KOPT-K1 (cell line): ENCODE results near the gene NUP210L.
"Not testable (repeated sequence)": the region's sequence is repeated elsewhere in the genome, so short reads cannot be mapped to it uniquely, and the experiment has no call there.

Experiments
- H3K27ac ChIP-seq: fragments of 200-600 bp; sonication (generic); 2 replicates; pipeline ENCODE4 v1.5.1; 2016; ENCODE audit warnings: antibody characterized with exemption, mild to moderate bottlenecking, low read depth, low read length; ENCODE audit not compliant: poor library complexity, severe bottlenecking
- H3K36me3 ChIP-seq: fragments of 200-600 bp; sonication (generic); 2 replicates; pipeline ENCODE4 v1.5.1; 2017; ENCODE audit warnings: antibody characterized with exemption, mild to moderate bottlenecking, low read length, moderate library complexity; ENCODE audit not compliant: insufficient read depth
- H3K9me3 ChIP-seq: fragments of 200-600 bp; sonication (generic); 2 replicates; pipeline ENCODE4 v1.5.1; 2017; ENCODE audit warnings: antibody characterized with exemption, low read length, mild to moderate bottlenecking; ENCODE audit not compliant: insufficient read depth, poor library complexity, severe bottlenecking

Gene NUP210L

GRCh38 chr1:154094411-154094810, 60.5 kb downstream of the NUP210L start:
- H3K36me3 ChIP-seq: no peaks in the 10 kb centered on the region
- peaks cover 14% of the 10 kb centered on the region for H3K9me3 ChIP-seq
- no peak overlapping the region for H3K27ac ChIP-seq

- peaks cover 10% of the 10 kb centered on the region for H3K9me3 ChIP-seq
- no peak overlapping the region for H3K27ac ChIP-seq
- no peaks in the 10 kb centered on the region for H3K36me3 ChIP-seq
These were observed 61.2 kb downstream of the NUP210L start for GRCh38 chr1:154093699-154094098.

GRCh38 chr1:154091706-154092105, 63.2 kb downstream of the NUP210L start:
- Histone ChIP-seq H3K36me3 (no peaks in the 10 kb centered on the region), H3K9me3 (no peaks in the 10 kb centered on the region), H3K27ac (no peak overlapping the region)

GRCh38 chr1:154087574-154087973, 67.3 kb downstream of the NUP210L start:
- no peaks in the 10 kb centered on the region for H3K36me3 ChIP-seq
- H3K27ac ChIP-seq: no peak overlapping the region
- peaks cover 5% of the 10 kb centered on the region for H3K9me3 ChIP-seq

GRCh38 chr1:154083057-154083456, 71.8 kb downstream of the NUP210L start:
- not testable (repeated sequence) for H3K9me3 ChIP-seq, H3K27ac ChIP-seq, H3K36me3 ChIP-seq

GRCh38 chr1:154081386-154082126, 73.3 kb downstream of the NUP210L start:
- no peaks in the 10 kb centered on the region for H3K36me3 ChIP-seq
- H3K27ac ChIP-seq: no peak overlapping the region
- peaks cover 11% of the 10 kb centered on the region for H3K9me3 ChIP-seq

- no peaks in the 10 kb centered on the region for H3K36me3 ChIP-seq
- H3K9me3 ChIP-seq: peaks cover 16% of the 10 kb centered on the region
- H3K27ac ChIP-seq: no peak overlapping the region
These were observed 78.5 kb downstream of the NUP210L start for GRCh38 chr1:154076413-154076812.

GRCh38 chr1:154075746-154076145, 79.1 kb downstream of the NUP210L start:
- H3K9me3 ChIP-seq: peaks cover 16% of the 10 kb centered on the region
- H3K36me3 ChIP-seq: no peaks in the 10 kb centered on the region
- no peak overlapping the region for H3K27ac ChIP-seq

GRCh38 chr1:154062309-154062708, 92.6 kb downstream of the NUP210L start:
- Histone ChIP-seq H3K27ac (no peak overlapping the region), H3K9me3 (no peaks in the 10 kb centered on the region), H3K36me3 (no peaks in the 10 kb centered on the region)

- H3K27ac ChIP-seq, H3K9me3 ChIP-seq, H3K36me3 ChIP-seq: not testable (repeated sequence)
These were observed 107.4 kb downstream of the NUP210L start for GRCh38 chr1:154047436-154047835.

GRCh38 chr1:154033697-154034096, 121.2 kb downstream of the NUP210L start:
- H3K9me3 ChIP-seq, H3K36me3 ChIP-seq, H3K27ac ChIP-seq: not testable (repeated sequence)

GRCh38 chr1:154019940-154020339, 134.9 kb downstream of the NUP210L start:
- Histone ChIP-seq H3K36me3 (no peaks in the 10 kb centered on the region), H3K27ac (no peak overlapping the region), H3K9me3 (no peaks in the 10 kb centered on the region)

GRCh38 chr1:154019269-154019668, 135.6 kb downstream of the NUP210L start:
- Histone ChIP-seq H3K27ac (no peak overlapping the region), H3K36me3 (no peaks in the 10 kb centered on the region), H3K9me3 (no peaks in the 10 kb centered on the region)

GRCh38 chr1:154014154-154014907, 140.5 kb downstream of the NUP210L start:
- no peaks in the 10 kb centered on the region for H3K36me3 ChIP-seq
- no peaks in the 10 kb centered on the region for H3K9me3 ChIP-seq
- no peak overlapping the region for H3K27ac ChIP-seq

GRCh38 chr1:154012543-154012942, 142.3 kb downstream of the NUP210L start:
- not testable (repeated sequence) for H3K27ac ChIP-seq, H3K36me3 ChIP-seq, H3K9me3 ChIP-seq

- Histone ChIP-seq H3K27ac (no peak overlapping the region), H3K36me3 (no peaks in the 10 kb centered on the region), H3K9me3 (no peaks in the 10 kb centered on the region)
These were observed 142.7 kb downstream of the NUP210L start for GRCh38 chr1:154012129-154012528.
